ACC112 (cell line): ENCODE results near the gene FMNL2.

Source experiments
- H2AFZ ChIP-seq: fragments of 200-600 bp; sonication (generic); one replicate; pipeline ENCODE4 v1.6.0; 2017; ENCODE audit warnings: antibody characterized with exemption, low read length; ENCODE audit not compliant: unreplicated experiment
- H3K27ac ChIP-seq: fragments of 200-600 bp; sonication (generic); 2 replicates; pipeline ENCODE4 v1.5.1; 2014; ENCODE audit warnings: low read depth, mild to moderate bottlenecking, antibody characterized with exemption, low read length, moderate library complexity
- H3K27me3 ChIP-seq: fragments of 200-600 bp; sonication (generic); 2 replicates; pipeline ENCODE4 v1.6.1; 2014; ENCODE audit warnings: mild to moderate bottlenecking, antibody characterized with exemption, low read length, moderate library complexity, mixed read lengths; ENCODE audit not compliant: insufficient read depth
- H3K36me3 ChIP-seq: fragments of 200-600 bp; sonication (generic); 2 replicates; pipeline ENCODE4 v1.6.1; 2016; ENCODE audit warnings: mild to moderate bottlenecking, antibody characterized with exemption, low read length, moderate library complexity, mixed read lengths; ENCODE audit not compliant: insufficient read depth
- H3K4me1 ChIP-seq: fragments of 200-600 bp; sonication (generic); one replicate; pipeline ENCODE4 v1.6.1; 2016; ENCODE audit warnings: low read length, mixed read lengths; ENCODE audit not compliant: insufficient read depth, unreplicated experiment, control insufficient read depth
- H3K4me3 ChIP-seq: fragments of 200-600 bp; sonication (generic); 2 replicates; pipeline ENCODE4 v1.5.1; 2014; ENCODE audit warnings: mild to moderate bottlenecking, low read depth, low read length
- H3K79me2 ChIP-seq: fragments of 200-600 bp; sonication (generic); one replicate; pipeline ENCODE4 v1.6.0; 2016; ENCODE audit warnings: low read length; ENCODE audit not compliant: control insufficient read depth, unreplicated experiment, insufficient read depth

FMNL2 gene

GRCh38 chr2:152354069-152354755 lies 19.2 kb downstream of the FMNL2 start:
- Histone ChIP-seq H3K4me1 (peaks cover 21% of the 10 kb centered on the region), H3K36me3 (0 out of 2 replicates have a peak, but pooled peaks cover 3% of the 10 kb centered on the region), H3K4me3 (peak overlapping the region; percentile 33; the same call in 1 of the 2 replicates), H3K79me2 (peaks cover 66% of the 10 kb centered on the region), H2AFZ (no peak overlapping the region), H3K27me3 (no peaks in the 10 kb centered on the region), H3K27ac (peak overlapping the region; percentile 54)

- no peak overlapping the region for H2AFZ ChIP-seq
- no peaks in the 10 kb centered on the region for H3K27me3 ChIP-seq
- H3K27ac ChIP-seq: peak overlapping the region; percentile 54
- peaks cover 65% of the 10 kb centered on the region for H3K79me2 ChIP-seq
- H3K36me3 ChIP-seq: 0 out of 2 replicates have a peak, but pooled peaks cover 3% of the 10 kb centered on the region
- H3K4me1 ChIP-seq: peaks cover 21% of the 10 kb centered on the region
- peak overlapping the region; percentile 33; the same call in 1 of the 2 replicates for H3K4me3 ChIP-seq
Measured at GRCh38 chr2:152354909-152355308, 19.9 kb downstream of the FMNL2 start.

- Histone ChIP-seq H3K27me3 (no peaks in the 10 kb centered on the region), H3K4me3 (peak overlapping the region; percentile 15; the same call in 1 of the 2 replicates), H3K4me1 (peaks cover 21% of the 10 kb centered on the region), H3K36me3 (0 out of 2 replicates have a peak, but pooled peaks cover 3% of the 10 kb centered on the region), H3K27ac (peak overlapping the region; percentile 54), H2AFZ (no peak overlapping the region), H3K79me2 (peaks cover 65% of the 10 kb centered on the region)
Measured at GRCh38 chr2:152355409-152355831, 20.4 kb downstream of the FMNL2 start.

- Histone ChIP-seq H3K27ac (no peak overlapping the region), H3K36me3 (0 out of 2 replicates have a peak, but pooled peaks cover 3% of the 10 kb centered on the region), H3K4me3 (no peak overlapping the region), H2AFZ (no peak overlapping the region), H3K79me2 (peaks cover 66% of the 10 kb centered on the region), H3K4me1 (peaks cover 8% of the 10 kb centered on the region), H3K27me3 (no peaks in the 10 kb centered on the region)
Measured at GRCh38 chr2:152359573-152360363, 24.8 kb downstream of the FMNL2 start.

- Histone ChIP-seq H3K4me1 (peaks cover 14% of the 10 kb centered on the region), H3K27ac (no peak overlapping the region), H3K4me3 (no peak overlapping the region), H2AFZ (no peak overlapping the region), H3K27me3 (no peaks in the 10 kb centered on the region), H3K79me2 (peaks cover 69% of the 10 kb centered on the region), H3K36me3 (no peaks in the 10 kb centered on the region)
Measured at GRCh38 chr2:152363936-152364335, 29.0 kb downstream of the FMNL2 start.

- Histone ChIP-seq H3K27ac (no peak overlapping the region), H3K27me3 (no peaks in the 10 kb centered on the region), H3K4me1 (peaks cover 28% of the 10 kb centered on the region), H3K79me2 (peaks cover 78% of the 10 kb centered on the region), H3K4me3 (no peak overlapping the region), H2AFZ (no peak overlapping the region), H3K36me3 (no peaks in the 10 kb centered on the region)
Measured at GRCh38 chr2:152367547-152368390, 32.8 kb downstream of the FMNL2 start.

- no peaks in the 10 kb centered on the region for H3K36me3 ChIP-seq
Measured at GRCh38 chr2:152369176-152369860, 34.3 kb downstream of the FMNL2 start.

GRCh38 chr2:152370783-152371182 lies 35.8 kb downstream of the FMNL2 start:
- Histone ChIP-seq H3K79me2 (peaks cover 76% of the 10 kb centered on the region), H2AFZ (no peak overlapping the region), H3K27ac (no peak overlapping the region), H3K36me3 (peaks cover 2% of the 10 kb centered on the region; the same call in 1 of the 2 replicates), H3K4me3 (no peak overlapping the region), H3K4me1 (peaks cover 28% of the 10 kb centered on the region), H3K27me3 (no peaks in the 10 kb centered on the region)

More at GRCh38 chr2:152369176-152369860, 34.3 kb downstream of the FMNL2 start:
- Histone ChIP-seq H3K79me2 (peaks cover 82% of the 10 kb centered on the region), H3K27ac (peak overlapping the region; percentile 87), H3K27me3 (no peaks in the 10 kb centered on the region), H2AFZ (peak overlapping the region; percentile 21), H3K4me1 (peaks cover 28% of the 10 kb centered on the region), H3K4me3 (peak overlapping the region; percentile 50)

GRCh38 chr2:152372438-152372984 lies 37.5 kb downstream of the FMNL2 start:
- peaks cover 73% of the 10 kb centered on the region for H3K79me2 ChIP-seq
- H3K27ac ChIP-seq: no peak overlapping the region
- no peak overlapping the region for H2AFZ ChIP-seq
- no peaks in the 10 kb centered on the region for H3K27me3 ChIP-seq
- H3K4me1 ChIP-seq: peaks cover 40% of the 10 kb centered on the region
- H3K4me3 ChIP-seq: no peak overlapping the region
- peaks cover 2% of the 10 kb centered on the region; the same call in 1 of the 2 replicates for H3K36me3 ChIP-seq
